Stimulated activated CD4-positive, alpha-beta T cell treated with anti-CD3 and anti-CD28 coated beads, Interleukin-15, amount 100 ng/mL, for 1 hour (primary cell): Measurements from ENCODE around the gene FXYD7.
"Not testable (repeated sequence)": the region's sequence is repeated elsewhere in the genome, so short reads cannot be mapped to it uniquely, and the experiment has no call there.

Experiments used
- DNase-seq, 2 donors: peaks; one replicate each; pipeline ENCODE4 v3.0.0-alpha.2; 2020; ENCODE audit warnings: low read depth in 1 of 2, low spot score in 1 of 2

Gene FXYD7, protein sequence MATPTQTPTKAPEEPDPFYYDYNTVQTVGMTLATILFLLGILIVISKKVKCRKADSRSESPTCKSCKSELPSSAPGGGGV

DNA sequence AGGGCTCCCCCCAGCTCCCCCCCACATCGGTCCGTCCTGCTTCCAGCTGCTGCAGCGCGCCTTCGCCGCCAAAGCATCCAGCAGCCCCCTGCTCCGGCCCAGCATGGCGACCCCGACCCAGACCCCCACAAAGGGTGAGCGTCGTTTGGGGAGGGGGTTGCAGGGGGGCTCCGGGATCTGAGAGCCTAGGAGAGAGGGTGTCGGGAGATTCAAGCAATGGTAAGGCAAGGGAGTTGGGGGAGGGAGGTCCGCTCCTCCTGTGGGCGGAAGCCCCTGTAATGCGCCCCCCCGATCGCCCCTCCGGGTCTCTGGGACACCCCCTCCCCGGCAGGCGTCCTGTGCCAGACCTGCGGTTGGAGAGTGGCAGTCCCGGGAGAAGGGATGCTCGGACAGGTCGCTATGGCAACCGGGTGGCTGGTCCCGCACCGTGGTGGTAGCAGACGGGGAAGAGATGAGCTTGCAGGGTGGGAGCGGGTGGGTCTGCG, at the start of gene FXYD7:
TSS of gene FXYD7 (plus strand) at position 25 of the 485 bp plus-strand sequence. CDS start at position 104, 79 bp downstream.
- no peak for DNase-seq

DNA sequence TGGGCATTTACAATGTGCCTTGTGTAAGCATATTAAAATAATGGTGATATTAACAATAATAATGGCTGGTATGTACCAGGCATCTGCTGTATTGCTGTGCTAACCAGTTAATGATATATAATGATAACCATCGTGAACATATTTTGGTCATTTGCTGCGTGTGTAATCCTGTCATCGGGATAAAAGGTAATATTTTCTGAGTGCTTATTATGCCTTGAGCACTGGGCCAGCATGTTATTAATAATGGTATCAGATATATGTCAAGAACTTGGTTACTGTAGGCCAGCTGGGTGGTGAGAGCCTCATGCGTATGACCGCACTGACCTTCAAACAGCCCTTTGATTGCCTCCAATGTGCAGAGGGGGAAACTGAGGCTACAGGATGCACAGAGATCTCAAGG, 49.6 kb upstream of the FXYD7 start:
- DNase-seq: no peak

DNA sequence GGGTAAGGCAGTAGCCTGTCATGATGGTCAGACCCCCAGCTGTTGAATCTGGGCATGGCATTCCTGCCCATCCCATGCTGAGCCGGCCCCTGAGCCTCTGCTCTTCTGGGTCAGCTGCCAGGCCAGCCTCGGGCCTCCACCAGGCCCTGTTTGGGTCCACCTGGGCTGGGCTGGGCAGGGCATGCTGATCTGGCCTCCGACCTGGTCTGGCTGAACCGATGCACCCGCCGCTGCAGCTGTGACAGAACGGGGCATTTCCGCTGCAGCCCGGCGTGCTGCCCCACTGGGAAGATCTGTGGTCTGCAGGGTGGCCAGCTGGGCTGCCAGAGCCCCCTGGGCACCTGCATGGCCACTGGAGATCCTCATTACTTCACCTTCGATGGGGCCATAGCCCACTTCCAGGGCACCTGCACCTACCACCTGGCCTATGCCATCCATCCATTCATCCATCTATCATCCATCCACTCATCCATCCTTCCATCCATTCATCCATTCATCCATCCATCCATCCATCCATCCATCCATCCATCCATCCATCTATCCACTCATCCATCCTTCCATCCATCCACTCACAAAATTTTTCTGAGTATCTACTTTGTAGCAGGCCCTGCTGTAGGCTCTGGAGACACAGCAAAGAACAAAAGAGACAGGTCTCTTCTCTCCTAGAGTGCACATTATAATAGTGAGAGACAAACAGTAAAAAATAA, 49.0 kb upstream of the FXYD7 start:
- DNase-seq: no peak

DNA sequence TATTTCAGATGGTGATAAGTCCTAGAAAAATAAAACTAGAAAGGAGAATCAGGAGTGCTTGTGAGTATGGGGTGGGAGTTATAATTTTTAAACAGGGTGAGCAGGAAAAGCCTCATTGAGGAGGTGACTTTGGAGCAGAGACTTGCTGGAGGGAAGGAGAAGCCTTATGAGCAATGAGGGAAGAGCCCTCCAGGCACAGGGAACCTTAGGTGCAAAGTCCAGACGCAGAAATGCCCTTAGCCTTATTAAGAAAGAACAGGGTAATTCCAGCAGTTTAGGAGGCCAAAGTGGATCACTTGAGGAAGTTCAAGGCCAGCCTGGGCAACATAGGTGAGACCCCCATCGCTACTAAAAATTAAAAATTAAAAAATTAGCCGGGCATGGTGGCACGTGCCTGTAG, 48.4 kb upstream of the FXYD7 start:
- no peak for DNase-seq

DNA sequence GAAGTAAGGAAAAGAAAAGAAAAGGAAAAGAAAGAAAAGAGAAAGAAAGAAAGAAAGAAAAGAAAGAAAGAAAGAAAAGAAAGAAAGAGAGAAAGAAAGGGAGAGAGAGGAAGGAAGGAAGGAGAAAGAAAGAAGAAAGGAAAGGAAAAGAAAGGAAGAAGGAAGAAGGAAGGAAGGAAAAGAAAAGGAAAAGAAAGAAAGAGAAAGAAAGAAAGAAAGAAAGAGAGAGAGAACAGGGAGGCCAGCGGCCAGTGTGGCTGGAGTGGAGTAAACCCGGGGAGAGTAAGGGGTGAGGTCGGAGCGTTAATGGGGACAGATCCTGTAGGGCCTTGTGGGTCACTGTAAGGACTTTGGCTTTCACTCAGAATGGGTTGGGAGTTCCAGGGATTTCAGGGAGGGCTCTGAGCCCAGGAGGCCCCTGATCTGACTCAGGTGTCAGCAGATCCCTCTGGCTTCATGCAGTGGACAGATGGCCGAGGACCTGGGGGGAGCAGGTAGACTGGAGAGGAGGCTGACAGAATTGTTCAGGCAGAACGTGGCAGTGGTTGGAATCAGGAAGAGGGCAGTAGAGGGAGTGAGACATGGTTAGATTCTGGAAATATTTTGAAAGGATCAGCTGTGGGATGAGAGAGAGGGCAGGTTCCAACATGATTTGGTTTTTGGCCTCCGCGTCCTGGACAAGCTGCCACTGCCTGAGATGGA, 47.2 kb upstream of the FXYD7 start:
- no peak for DNase-seq

DNA sequence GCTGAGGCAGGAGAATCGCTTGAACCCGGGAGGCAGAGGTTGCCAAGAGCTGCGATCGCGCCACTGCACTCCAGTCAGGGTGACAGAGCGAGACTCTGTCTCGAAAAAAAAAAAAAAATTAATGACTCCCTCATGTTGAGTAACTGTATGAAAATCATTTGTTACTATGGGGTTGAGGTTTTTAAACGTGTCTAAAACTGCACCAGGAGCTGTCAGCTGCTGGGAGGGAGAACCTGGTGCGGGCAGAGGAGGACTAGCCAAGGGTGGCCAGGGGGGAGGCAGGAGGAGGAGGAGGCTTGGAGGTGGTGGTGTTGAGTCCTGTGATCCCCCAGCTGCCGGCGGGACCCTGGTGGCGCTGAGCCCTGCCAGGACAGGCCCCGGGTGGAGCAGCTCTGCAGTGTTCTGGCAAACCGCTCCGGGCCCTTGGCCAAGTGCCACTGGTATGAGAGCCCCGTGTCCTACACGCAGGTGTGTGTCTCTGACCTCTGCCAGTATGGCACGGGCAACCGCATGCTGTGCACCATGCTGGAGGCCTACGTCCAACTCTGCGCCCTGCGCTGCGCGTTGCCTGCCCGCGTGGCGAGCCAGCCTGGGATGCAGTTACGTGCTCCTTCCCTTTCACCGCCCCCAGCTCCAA, 44.5 kb upstream of the FXYD7 start:
- DNase-seq: no peak

DNA sequence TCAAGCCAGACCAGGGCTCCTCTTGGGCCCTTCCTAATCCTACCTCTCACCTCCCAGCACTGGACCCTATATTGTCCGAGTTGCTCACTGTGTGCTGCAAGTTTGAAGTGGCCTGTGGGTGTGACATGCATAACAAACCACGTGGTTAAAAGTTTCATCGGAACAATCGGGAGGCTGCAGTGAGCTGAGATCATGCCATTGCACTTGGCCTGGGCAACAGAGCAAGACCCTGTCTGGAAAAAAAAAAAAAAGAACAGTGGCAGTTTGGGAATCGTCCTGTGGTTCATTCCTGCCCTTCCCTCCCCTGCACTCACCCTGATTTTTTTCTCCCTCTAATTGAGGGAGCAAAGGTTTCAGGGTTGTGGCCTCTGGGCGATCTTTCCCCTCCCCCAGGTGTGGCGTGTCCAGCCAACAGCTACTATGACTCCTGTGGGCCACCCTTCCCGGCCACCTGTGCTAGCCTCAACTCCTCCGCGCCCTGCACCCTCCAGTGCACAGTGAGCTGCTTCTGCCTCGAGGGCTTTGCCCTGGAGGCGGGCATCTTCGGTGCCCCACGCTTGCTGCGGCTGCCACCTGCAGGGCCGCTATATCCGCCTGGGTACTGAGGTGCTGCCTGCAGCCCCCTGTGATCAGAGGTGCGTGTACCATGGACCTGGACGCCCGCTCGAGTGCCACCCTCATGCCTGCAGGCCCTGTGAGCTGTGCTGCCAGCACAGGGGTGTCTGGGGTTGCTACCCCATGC, 43.7 kb upstream of the FXYD7 start:
- no peak for DNase-seq

DNA sequence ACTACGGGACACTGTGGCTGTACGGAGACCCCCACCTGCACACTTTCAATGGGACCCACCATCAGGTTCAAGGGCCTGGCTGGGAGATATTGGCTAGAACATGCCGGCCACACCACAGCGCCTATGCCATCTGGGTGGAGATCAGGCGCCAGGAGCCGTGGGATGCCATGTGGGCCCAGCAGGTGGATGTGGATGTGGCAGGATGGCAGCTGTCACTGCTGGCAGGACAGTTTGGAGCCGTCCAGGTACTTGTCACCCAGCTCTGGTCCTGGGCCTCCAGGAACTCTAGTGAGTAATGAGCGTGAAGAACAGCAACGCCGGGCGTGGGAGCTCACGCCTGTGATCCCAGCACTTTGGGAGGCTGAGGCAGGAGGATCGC, 43.2 kb upstream of the FXYD7 start:
- no peak for DNase-seq

DNA sequence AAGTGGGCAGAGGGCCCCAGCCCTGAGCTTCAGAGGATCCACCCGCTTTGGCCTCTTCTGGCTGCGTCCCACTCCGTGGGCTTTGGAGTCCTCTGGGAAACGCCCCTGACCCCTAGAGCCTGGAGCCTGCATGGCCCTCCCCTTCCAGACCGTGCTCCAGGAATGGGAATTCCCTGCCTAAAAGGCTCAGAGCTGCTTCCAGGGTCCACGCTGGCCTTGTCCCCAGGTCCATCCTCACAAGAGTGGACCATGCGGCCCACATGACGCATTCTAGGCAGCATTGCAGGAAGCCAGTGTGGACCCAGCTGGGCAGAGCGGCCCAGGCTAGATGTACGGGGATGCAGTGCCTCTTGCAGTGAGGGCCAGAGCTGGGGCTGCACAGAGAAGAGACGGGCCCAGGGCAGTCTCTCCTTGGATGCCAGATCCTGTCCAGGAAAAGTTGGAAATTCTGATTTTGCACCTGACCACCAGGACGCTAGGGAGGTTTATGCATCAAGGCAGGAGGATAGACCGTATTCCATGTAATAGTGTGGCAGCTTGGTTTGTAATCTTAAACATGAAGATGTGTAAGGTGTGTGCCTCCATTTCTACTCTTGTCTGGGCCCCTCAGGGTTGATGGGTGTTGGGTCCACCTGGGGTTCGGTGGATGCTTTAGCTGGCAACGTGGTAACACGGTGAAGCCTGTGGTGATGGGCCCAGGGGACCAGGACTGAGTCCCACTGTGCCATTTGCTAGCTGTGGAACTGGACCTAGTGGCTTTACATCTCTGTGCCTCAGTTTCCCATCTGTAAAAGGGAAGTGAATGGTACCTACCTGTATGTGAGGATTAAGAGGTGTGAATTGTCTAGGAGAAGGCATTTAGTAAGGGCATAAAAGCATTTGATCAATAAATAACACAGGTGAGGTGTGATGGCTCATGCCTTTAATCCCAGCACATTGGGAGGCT, 42.2 kb upstream of the FXYD7 start:
- no peak for DNase-seq

DNA sequence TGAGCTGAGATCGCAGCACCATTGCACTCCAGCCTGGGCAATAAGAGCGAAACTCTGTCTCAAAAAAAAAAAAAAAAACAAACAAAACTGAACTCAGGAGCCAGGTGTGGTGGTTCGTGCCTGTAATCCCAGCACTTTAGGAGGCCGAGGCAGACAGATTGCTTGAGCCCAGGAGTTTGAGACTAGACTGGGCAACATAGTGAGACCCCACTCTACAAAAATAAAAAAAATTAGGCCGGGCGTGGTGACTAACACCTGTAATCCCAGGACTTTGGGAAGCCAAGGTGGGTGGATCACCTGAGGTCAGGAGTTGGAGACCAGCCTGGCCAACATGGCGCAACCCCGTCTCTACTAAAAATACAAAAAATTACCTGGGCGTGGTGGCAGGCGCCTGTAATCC, 41.1 kb upstream of the FXYD7 start:
- DNase-seq: not testable (repeated sequence)

DNA sequence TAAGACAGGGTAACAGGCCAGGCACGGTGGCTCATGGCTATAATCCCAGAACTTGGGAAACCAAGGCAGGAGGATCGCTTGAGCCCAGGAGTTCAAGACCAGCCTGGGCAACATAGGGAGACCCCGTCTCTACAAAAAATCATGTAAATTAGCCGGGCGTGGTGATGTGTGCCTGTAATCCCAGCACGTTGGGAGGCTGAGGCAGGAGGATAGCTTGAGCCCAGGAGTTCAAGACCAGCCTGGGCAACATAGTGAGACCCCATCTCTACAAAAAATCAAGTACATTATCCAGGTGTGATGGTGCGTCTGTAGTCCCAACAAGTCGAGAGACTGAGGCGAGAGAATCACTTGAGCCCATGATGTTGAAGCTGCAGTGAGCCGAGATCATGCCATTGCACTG, 39.4 kb upstream of the FXYD7 start:
- DNase-seq: not testable (repeated sequence)

DNA sequence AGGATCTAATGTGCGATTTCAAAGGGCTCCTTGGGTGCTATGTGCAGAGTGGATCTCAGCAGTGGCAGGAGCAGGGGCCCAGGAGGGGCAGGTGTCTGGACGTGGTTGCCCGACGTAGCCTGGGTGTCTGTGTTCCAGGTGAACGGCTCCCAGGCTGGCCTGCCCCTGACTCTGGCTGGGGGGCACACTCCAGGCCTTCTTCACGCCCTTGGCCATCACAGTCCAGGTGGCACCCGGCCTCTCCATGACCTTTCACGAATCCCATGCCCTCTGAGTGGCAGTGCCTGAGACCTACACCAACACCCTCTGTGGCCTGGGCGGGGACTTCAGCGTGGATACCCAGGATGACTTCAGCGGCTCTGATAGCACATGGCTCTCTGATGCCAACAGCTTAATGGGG, 38.7 kb upstream of the FXYD7 start:
- DNase-seq: no peak

DNA sequence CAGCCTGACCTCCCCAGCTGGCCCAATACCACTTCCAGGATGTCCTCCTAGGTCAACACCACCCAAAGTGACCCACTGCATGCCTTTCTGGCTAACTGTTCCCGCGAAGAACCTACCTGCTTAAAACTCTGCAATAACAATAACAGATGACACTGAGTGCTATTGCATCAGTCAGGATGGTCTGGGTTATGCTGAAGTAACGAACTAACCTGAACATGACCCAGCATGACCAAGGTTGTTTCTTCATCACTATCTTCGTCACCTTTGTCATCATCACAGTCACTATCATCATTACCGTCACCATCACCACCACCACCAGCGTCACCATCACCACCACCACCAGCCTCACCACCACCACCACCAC, 38.0 kb upstream of the FXYD7 start:
- no peak for DNase-seq

DNA sequence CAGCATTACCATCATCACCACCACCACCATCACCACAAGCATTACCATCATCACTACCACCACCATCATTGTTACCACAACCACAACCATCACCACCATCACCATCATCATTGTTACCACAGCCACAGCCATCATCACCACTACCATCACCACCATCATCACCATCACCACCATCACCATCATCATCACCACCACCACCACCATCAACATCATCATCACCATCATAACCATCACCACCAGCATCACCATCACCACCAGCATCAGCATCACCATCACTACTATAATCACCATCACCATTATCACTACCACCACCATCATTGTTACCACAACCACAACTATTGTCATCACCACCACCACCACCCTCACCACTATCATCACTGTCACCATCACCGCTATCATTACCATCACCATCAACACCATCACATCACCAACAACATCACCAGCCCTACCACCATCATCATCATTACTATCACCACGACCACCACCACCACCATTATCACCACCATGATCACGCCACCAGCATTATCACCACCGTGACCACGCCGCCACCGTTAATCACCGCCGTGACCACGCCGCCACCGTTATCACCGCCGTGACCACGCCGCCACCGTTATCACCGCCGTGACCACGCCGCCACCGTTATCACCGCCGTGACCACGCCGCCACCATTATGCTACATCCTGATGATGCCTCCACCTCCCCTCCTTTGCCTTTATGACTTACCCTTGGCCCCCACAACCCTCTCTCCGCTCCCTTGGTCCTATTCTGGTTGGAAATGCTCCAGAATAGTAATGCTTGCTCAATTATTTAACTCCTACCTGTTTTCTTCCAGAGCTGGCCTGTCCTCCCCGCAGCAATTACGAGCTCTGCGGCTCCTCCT, 37.4 kb upstream of the FXYD7 start:
- no peak for DNase-seq

DNA sequence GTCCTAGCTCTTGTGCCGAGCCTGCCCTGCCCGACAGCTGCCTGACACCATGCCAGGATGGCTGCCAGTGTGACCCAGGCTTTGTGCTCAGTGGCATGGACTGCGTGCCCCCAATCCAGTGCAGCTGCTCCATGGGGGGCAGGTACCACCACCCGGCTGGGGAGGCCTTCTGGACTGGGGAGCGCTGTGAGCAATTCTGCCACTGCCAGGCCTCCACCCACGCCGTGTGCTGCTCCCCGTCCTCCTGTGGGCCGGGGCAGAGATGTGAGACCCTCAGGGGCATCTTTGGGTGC, 36.8 kb upstream of the FXYD7 start:
- DNase-seq: no peak

DNA sequence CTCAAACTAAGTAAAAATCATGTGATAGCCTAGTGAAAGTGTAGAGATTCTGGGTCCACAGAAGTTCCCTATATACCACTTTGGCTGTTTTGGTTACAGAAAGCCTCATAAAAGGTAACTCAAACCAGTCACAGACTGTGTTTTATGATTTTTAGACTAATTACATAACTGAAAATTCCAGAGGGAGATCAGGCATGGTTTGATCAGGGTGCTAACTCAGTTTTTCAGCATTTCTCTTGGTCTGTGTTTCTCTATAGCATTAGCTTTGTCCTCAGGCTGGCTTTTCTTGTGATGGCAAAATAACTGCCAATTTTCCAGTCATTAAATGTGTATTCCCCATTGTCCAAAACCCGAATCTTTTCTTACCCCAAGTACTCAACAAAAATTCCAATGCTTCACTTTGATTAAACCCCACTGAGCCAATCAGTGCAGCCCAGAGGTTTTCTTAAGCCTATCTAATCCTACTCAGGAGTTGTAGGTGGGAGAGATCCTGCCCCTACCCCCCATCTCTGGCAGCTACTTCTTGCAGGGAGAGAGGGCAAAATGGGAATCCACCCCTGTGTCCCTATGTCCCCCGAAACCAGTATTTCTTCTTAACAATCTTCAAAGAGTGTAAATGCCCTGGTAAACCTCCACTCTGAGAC, 36.0 kb upstream of the FXYD7 start:
- DNase-seq: no peak

DNA sequence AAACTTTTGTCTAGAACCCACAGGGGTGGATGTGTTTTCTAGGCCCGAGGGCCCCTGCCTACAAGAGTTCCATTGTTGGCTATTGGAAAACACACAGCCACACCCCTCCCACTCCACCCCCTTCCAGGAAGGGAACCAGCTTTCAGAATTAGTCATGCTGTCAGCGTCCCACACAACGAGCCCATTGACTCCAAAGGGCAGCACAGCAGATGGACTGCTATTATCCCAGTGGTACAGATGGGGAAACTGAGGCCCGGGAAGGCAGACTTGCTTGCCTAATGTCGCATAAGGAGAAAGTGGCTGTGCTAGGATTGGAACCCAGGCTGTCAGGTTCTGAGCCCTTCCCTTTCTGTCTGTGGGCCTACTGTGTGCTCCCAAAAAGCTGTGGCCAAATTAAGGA, 35.5 kb upstream of the FXYD7 start:
- no peak for DNase-seq

DNA sequence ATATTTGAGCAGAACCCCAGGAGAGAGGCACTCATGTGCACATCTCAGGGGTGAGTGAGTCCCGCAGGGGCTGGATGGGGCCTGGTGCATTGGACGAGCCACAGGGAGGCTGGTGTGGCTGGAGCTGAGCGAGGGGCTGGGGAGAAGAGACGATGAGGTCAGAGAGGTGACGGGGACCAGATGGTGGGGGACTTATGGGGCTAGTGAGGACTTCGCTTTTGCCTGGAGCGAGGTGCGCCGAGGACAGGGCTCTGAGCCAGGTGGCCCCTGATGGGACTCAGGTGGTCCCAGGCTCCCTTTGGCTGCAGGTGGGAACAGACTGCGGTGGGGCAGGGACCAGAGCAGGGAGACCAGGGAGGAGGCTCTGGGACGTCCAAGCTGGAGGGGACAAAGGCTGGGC, 34.3 kb upstream of the FXYD7 start:
- DNase-seq: no peak
